Activated CD8-positive, alpha-beta T cell treated with anti-CD3 and anti-CD28 coated beads, Interleukin-2, amount 10 ng/mL, durations not matched to agents 7 days and 5 days (primary cell): ENCODE data around the gene EAF1. TPM values are rescaled to one million over a fixed set of nuclear protein-coding genes. Genes with fewer than 3 reads are reported as not detected.
A peak's percentile ranks its signal among the peaks of the same experiment; 100 is the strongest.
"Not testable (repeated sequence)": the region's sequence is repeated elsewhere in the genome, so short reads cannot be mapped to it uniquely, and the experiment has no call there.

ENCODE experiments used
- ATAC-seq: fragments of 150-1000 bp; cut with Tn5 transposase; one replicate; pipeline ENCODE4 v1.10.0; 2021; ENCODE audit warnings: moderate library complexity
- CTCF ChIA-PET: fragments of 350-600 bp; sonication (Branson Sonifier 250); formaldehyde crosslinking; loops from one replicate; lab custom pipeline; 2021; ENCODE audit warnings: antibody characterized with exemption; lab: Charles Lee
- POLR2A ChIA-PET: fragments of 350-600 bp; sonication (Branson Sonifier 250); formaldehyde crosslinking; loops from one replicate; lab custom pipeline; 2021; ENCODE audit warnings: antibody characterized with exemption; lab: Charles Lee
- DNase-seq: peaks from one replicate; pipeline ENCODE4 v3.0.0-alpha.2; 2020
- H3K27ac Mint-ChIP-seq: one replicate; pipeline ENCODE4 v1.8.0; 2021; ENCODE audit warnings: mild to moderate bottlenecking, mixed read lengths
- H3K27me3 Mint-ChIP-seq: one replicate; pipeline ENCODE4 v1.8.0; 2021; ENCODE audit warnings: low read depth, mixed read lengths
- H3K36me3 Mint-ChIP-seq: one replicate; pipeline ENCODE4 v1.8.0; 2021; ENCODE audit warnings: low read depth, mixed read lengths
- H3K4me1 Mint-ChIP-seq: one replicate; pipeline ENCODE4 v1.8.0; 2021; ENCODE audit warnings: low read depth, mixed read lengths
- H3K4me3 Mint-ChIP-seq: one replicate; pipeline ENCODE4 v1.8.0; 2021; ENCODE audit warnings: mild to moderate bottlenecking, mixed read lengths
- H3K9me3 Mint-ChIP-seq: one replicate; pipeline ENCODE4 v1.8.0; 2022; ENCODE audit warnings: mixed read lengths; ENCODE audit not compliant: insufficient read depth
- total RNA-seq, 2 experiments: library from RNA; stranded (reverse); gene quantifications; one replicate each; pipeline ENCODE4 v1.2.3, GENCODE V29; 2021

The EAF1 gene
- total RNA-seq, 2 experiments from 2014 or later, result 31.3 to 31.5 TPM

DNA sequence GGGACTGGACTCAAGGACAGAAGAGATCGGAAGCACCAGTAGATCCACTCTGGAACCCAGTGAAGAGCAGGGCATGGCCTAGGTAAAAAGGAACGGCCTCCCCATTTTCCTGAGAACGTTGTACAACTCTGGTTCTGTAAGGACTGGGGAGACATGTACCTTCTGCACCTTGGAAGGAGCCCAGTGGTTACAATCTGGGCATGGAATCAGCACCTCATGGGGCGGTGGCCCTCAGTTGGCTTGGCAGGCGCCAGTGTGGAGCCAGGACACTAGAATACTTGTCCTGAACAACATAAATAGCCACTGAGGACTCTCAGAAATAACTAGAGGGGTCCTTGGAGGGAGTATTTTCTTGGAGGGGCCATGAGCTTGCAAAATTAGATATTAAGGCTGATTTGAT lies 25.6 kb downstream of the EAF1 start:
- DNase-seq, result no peak
- Mint-ChIP-seq H3K4me1 (peaks cover 4% of the 10 kb centered on the region), H3K4me3 (no peak overlapping the region), H3K27ac (no peak overlapping the region), H3K9me3 (no peaks in the 10 kb centered on the region), H3K27me3 (no peaks in the 10 kb centered on the region), H3K36me3 (no peaks in the 10 kb centered on the region)
- CTCF ChIA-PET, result no interaction called here
- no peak for ATAC-seq
- POLR2A ChIA-PET, result no interaction called here

DNA sequence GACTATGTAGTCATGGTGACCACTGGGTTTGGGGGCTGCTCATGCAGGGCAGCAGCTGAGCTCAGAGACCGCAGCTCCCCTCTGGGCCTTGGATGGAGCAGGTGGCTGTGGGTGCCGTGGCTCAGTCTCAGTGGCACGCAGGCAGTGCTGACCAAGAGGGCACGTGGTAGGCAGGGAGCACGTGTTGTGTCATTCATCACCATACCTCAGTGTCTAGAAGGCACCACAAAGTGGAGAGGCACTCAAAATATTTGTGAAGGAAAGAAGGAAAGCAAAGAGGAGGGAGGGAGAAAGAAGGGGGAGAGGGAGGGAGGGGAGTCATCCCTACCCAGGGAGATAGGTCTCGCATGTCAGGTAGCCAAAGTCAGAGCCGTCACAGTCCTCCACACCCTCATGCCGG lies 26.1 kb downstream of the EAF1 start:
- Mint-ChIP-seq H3K27ac (no peak overlapping the region), H3K9me3 (no peaks in the 10 kb centered on the region), H3K4me1 (peaks cover 8% of the 10 kb centered on the region), H3K27me3 (no peaks in the 10 kb centered on the region), H3K36me3 (no peaks in the 10 kb centered on the region), H3K4me3 (no peak overlapping the region)
- CTCF ChIA-PET, result no interaction called here
- POLR2A ChIA-PET, result no interaction called here
- DNase-seq (no peak), ATAC-seq (no peak)

DNA sequence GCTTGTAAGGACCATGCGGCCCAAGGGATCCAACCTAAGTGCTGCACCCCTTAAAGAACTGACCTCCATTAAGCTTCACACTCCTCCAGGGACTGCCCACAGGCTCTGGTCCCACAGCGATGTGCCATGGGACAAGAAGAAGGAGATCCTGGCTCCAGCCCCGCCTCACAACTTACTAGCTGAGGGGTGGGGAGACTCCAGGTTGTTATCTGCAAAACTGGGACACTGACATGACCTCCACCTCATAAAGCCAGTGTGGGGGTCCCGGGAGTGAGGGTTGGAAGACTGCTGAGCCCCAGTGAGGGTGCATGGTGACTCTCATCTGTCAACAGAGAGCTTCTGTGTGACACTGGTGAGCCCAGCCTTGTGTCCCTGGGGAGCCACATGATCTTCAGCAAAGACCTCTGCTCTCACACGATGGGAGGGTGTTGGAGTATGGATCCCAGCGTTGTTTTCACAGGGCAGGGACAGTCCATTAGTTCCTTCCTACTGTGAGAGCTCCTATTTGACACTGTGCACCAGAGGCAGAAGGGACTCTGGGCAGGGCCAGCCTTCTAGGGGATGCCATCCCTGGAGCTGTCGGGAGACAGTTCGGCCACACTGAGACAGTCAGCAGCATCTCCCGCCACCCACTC lies 26.7 kb downstream of the EAF1 start:
- peaks cover 8% of the 10 kb centered on the region for H3K4me1 Mint-ChIP-seq
- ATAC-seq, result no peak
- ChIA-PET CTCF (no interaction called here), POLR2A (no interaction called here)
- H3K27me3 Mint-ChIP-seq, result no peaks in the 10 kb centered on the region
- no peak for DNase-seq
- H3K36me3 Mint-ChIP-seq, result no peaks in the 10 kb centered on the region
- no peak overlapping the region for H3K27ac Mint-ChIP-seq
- no peaks in the 10 kb centered on the region for H3K9me3 Mint-ChIP-seq
- H3K4me3 Mint-ChIP-seq, result no peak overlapping the region

DNA sequence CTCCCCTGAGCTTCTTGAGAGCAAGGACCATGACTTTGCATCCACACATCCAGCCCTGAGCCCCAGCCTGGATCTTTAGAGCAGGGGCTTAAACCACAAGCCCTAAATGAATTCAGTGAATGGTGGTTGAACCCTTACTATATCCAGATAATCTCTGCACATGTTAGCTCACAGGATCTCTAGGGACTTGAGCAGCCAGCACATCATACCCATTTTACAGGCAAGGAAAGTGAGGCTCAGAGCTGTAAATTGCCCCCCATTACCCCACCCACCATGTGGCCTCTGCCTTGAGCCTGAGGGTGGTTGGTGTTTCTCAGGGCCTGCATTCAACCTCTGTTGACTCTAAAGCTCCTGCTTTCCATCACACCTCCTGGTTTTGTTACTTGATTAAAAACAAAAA lies 27.6 kb downstream of the EAF1 start:
- peaks cover 11% of the 10 kb centered on the region for H3K4me1 Mint-ChIP-seq
- H3K4me3 Mint-ChIP-seq, result no peak overlapping the region
- CTCF ChIA-PET, result interaction anchor here (1.2 kb wide), 1 partner anchor 14 kb away, joined by 4 read pairs; no protein-coding TSS in a partner anchor
- no peaks in the 10 kb centered on the region for H3K27me3 Mint-ChIP-seq
- H3K27ac Mint-ChIP-seq, result no peak overlapping the region
- no peaks in the 10 kb centered on the region for H3K9me3 Mint-ChIP-seq
- no peak for ATAC-seq
- POLR2A ChIA-PET, result no interaction called here
- H3K36me3 Mint-ChIP-seq, result no peaks in the 10 kb centered on the region
- no peak for DNase-seq

DNA sequence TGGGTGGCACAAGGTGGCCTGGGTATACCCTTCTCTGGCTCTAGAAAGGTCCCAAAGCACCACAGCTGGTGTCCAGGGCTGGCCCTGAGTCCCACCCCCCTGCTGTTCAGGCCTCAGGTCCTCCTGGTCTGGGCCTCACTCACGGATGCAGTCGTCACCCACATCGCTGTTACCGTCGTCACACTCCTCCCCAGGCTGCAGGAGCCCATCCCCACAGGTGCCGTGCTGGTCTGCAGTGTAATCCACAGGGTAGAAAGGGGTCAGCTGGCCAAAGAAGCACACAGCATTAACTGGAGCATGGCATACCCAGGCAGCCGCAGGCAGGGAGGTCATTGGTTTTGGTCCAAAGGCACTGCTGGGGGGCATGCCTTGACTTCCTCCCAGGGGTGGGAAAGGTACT lies 28.4 kb downstream of the EAF1 start:
- H3K4me1 Mint-ChIP-seq, result peaks cover 14% of the 10 kb centered on the region
- POLR2A ChIA-PET, result interaction anchor here (0.9 kb wide), 1 partner anchor 15 kb away, joined by 3 read pairs; no protein-coding TSS in a partner anchor
- no peaks in the 10 kb centered on the region for H3K9me3 Mint-ChIP-seq
- no peak overlapping the region for H3K4me3 Mint-ChIP-seq
- DNase-seq (no peak), ATAC-seq (no peak)
- CTCF ChIA-PET, result interaction anchor here (1.2 kb wide), 1 partner anchor 14 kb away, joined by 4 read pairs; no protein-coding TSS in a partner anchor
- H3K27ac Mint-ChIP-seq, result no peak overlapping the region
- no peaks in the 10 kb centered on the region for H3K27me3 Mint-ChIP-seq
- H3K36me3 Mint-ChIP-seq, result no peaks in the 10 kb centered on the region

DNA sequence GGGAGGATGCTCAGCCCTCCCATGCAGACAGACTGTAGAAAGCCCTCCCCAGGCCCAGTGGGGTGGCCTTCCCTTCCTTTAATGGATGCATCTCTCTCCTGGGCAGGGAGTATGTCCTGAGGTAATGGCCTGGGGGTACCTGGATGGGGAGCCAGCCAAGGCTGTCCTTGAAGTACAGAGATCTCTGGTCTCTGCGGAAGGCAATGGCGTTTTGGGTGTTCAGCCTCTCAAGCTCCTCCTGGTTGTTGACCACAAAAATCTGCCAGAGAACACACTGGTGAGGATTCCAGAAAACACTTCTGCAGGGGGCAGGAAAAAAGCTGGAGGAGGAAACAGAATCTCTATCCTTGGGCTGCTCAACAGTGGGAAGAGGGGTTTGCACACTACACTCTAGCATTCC lies 28.9 kb downstream of the EAF1 start:
- Mint-ChIP-seq H3K36me3 (no peaks in the 10 kb centered on the region), H3K27me3 (no peaks in the 10 kb centered on the region), H3K27ac (no peak overlapping the region), H3K4me1 (peaks cover 20% of the 10 kb centered on the region), H3K9me3 (no peaks in the 10 kb centered on the region), H3K4me3 (no peak overlapping the region)
- DNase-seq (no peak), ATAC-seq (no peak)
- ChIA-PET CTCF (no interaction called here), POLR2A (interaction anchor here (0.9 kb wide), 1 partner anchor 15 kb away, joined by 3 read pairs; no protein-coding TSS in a partner anchor)

DNA sequence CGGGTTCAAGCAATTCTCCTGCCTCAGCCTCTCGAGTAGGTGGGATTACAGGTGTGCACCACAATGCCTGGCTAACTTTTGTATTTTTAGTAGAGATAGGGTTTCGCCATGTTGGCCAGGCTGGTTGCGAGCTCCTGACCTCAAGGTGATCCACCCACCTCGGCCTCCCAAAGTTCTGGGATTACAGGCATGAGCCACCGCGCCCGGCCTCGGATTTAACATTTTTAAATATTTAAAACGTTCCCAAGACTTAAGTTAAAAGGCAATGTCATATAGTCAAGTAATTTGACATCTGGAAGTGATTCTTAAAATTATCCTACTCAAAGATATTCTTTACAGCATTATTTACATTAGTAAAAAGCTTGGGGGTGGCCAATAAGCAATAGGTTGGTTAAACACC lies 29.5 kb downstream of the EAF1 start:
- CTCF ChIA-PET, POLR2A ChIA-PET, H3K27ac Mint-ChIP-seq: not testable (repeated sequence)

DNA sequence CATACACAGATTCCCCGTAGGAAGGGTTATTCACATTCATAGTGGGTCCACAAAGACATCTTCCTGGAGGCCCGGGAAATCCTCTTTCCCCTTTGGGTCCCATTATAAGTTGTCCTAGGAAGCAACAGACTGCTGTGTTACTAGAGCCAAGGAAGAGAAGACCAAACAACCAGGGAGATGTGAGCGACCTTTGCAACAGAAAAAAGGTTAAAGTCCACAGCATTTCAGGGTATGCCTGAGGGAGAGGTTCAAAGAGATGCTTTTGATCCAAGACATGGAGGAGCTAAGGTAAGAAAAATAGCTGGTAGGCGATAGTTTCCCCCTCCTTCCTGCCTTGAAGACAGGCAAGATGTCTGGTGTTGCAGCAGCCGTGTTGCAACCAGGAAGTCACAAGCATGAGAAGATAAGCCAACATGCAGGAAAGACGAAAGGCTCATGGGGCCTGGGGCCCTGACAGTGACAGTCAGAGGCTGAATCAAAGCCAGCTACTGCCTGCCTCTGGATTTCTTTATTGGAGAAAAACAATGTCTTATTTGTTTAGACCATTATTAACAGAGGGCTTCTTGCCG lies 30.9 kb downstream of the EAF1 start:
- no peak for DNase-seq
- Mint-ChIP-seq H3K27ac (no peak overlapping the region), H3K4me3 (no peak overlapping the region), H3K9me3 (no peaks in the 10 kb centered on the region), H3K4me1 (peaks cover 32% of the 10 kb centered on the region), H3K27me3 (no peaks in the 10 kb centered on the region), H3K36me3 (no peaks in the 10 kb centered on the region)
- no peak for ATAC-seq
- POLR2A ChIA-PET, result interaction anchor here (0.6 kb wide), 1 partner anchor 31 kb away, joined by 3 read pairs; no protein-coding TSS in a partner anchor
- CTCF ChIA-PET, result no interaction called here

More for the DNA sequence above, 29.5 kb downstream of the EAF1 start:
- not testable (repeated sequence) for H3K27me3 Mint-ChIP-seq, H3K4me3 Mint-ChIP-seq, ATAC-seq, H3K36me3 Mint-ChIP-seq, DNase-seq, H3K9me3 Mint-ChIP-seq
- peaks cover 23% of the 10 kb centered on the region for H3K4me1 Mint-ChIP-seq

DNA sequence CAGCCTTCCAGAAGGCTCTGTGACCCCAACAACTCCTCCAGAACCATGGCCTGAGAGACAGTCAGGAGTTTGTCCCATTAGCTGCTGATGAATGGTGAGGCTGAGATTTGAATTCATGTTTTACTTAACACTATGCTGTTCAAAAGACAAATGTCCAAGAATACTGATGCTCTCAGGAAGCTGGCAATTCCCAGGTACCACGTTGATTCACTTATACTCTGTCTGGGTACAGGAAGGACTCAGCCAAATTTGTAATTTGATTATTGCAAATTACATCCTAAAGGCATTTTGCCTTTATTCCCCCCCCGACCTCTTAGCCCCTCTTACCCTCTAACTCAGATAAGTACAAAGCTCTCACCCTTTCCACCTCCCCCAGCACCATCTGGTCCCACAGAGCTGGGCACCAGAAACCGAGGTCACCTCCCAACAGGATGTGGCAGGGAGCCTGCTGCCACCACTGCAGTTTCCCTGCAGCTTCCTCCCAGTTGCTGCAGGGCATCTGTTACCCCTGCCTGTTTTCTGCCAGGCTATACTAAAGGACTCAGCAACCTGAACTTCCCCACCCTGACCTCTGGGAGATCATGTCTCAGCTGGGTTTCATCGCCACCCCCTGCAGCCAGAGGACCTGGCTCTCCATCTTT lies 33.6 kb downstream of the EAF1 start:
- H3K27ac Mint-ChIP-seq, result peak overlapping the region; percentile 64
- POLR2A ChIA-PET, result no interaction called here
- H3K36me3 Mint-ChIP-seq, result peaks cover under 1% of the 10 kb centered on the region
- DNase-seq (peak; percentile 43), ATAC-seq (peak; percentile 77)
- peaks cover 32% of the 10 kb centered on the region for H3K4me1 Mint-ChIP-seq
- CTCF ChIA-PET, result interaction anchor here (0.6 to 1.5 kb wide), 5 partner anchors 9 to 220 kb away, joined by 3 to 7 read pairs (median 4); no protein-coding TSS in a partner anchor
- H3K4me3 Mint-ChIP-seq, result peak overlapping the region; percentile 19
- no peaks in the 10 kb centered on the region for H3K9me3 Mint-ChIP-seq
- no peaks in the 10 kb centered on the region for H3K27me3 Mint-ChIP-seq

DNA sequence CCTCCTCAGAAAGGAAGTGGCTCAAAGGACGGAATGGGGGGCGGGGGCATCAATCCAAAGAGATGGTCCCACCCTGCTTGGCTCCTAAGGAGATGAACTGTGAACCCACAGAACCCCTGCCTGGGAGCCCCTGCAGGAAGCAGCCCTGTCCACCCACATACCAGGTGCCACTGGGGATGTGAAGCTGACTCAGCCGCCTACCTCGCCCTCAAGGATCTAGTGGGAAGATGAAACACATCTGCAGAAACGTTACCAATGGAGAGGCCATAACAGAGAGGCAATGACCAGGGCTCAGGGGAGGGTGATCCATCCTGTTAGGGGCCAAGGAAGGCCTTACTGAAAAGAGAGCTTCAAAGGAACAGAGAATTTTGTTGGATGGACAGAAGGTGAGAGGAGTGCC lies 35.1 kb downstream of the EAF1 start:
- H3K27me3 Mint-ChIP-seq, result no peaks in the 10 kb centered on the region
- POLR2A ChIA-PET, result no interaction called here
- no peaks in the 10 kb centered on the region for H3K9me3 Mint-ChIP-seq
- CTCF ChIA-PET, result interaction anchor here (1.0 kb wide), 1 partner anchor 9 kb away, joined by 3 read pairs; no protein-coding TSS in a partner anchor
- H3K4me3 Mint-ChIP-seq, result no peak overlapping the region
- peaks cover 32% of the 10 kb centered on the region for H3K4me1 Mint-ChIP-seq
- peaks cover 3% of the 10 kb centered on the region for H3K36me3 Mint-ChIP-seq
- DNase-seq, result no peak
- peak overlapping the region; percentile 2 for H3K27ac Mint-ChIP-seq
- ATAC-seq, result no peak

DNA sequence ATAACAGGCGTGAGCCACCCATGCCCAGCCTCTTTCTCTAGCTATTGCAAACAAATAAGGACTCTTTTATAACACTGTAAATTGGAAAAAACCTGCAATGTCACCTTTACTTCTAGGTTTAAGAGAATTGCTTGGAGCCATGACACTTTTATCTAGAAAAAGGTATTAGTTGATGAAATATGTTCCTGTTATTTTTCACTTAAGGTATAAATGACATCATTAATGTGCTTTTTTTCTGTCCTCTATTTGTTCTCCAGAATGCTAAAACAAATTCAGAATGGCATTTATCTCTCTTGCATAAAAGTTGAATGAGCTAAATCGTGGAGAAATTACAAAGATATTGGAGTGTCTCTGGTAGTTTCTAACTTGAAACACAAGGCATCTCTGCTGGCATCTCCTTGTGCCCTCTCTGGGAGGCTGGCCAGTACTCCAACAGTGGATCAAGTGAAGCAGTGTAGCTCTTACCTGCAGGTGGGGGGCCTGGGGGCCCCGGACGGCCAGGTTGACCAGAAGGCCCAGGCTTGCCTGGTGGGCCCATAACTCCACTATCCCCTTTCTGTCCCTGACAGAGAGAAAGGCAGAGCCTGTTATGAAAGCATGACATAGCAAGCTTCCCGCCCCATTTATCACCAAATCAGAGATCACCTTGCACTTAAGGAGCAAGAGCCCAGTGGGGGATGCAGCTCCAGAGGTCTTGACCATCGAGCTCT lies 38.6 kb downstream of the EAF1 start:
- Mint-ChIP-seq H3K27ac (no peak overlapping the region), H3K4me1 (peaks cover 19% of the 10 kb centered on the region), H3K9me3 (no peaks in the 10 kb centered on the region), H3K27me3 (no peaks in the 10 kb centered on the region), H3K4me3 (no peak overlapping the region), H3K36me3 (peaks cover 3% of the 10 kb centered on the region)
- POLR2A ChIA-PET, result no interaction called here
- DNase-seq, result no peak
- ATAC-seq, result no peak
- CTCF ChIA-PET, result interaction anchor here (1.9 kb wide), 1 partner anchor 61 kb away, joined by 7 read pairs; no protein-coding TSS in a partner anchor
